ENCODE data around the gene FOXJ1.

The FOXJ1 gene

GRCh38 chr17:76139801-76140660 lies 1.0 kb downstream of the FOXJ1 start:
- peaks cover 0 to 29% of the 10 kb centered on the region in 2 donors for H3K4me1 ChIP-seq (ENCODE audit: control insufficient read depth in 1 of 2, insufficient read depth in 2 of 2, low read length in 2 of 2)
- peaks cover 36% of the 10 kb centered on the region for H3K27me3 ChIP-seq (ENCODE audit: low read depth, low read length)
- H3K36me3 ChIP-seq (ENCODE audit: control insufficient read depth in 1 of 2, insufficient read depth in 2 of 2, low read length in 2 of 2): no peaks in the 10 kb centered on the region
- peak overlapping the region in 1 of 2 donors; percentile 69 for H3K4me3 ChIP-seq (ENCODE audit: low read depth in 1 of 2, low read length in 2 of 2)
- no peak overlapping the region for H3K27ac ChIP-seq (ENCODE audit: low read length)
- H3K9me3 ChIP-seq (ENCODE audit: control insufficient read depth in 1 of 2, low read length in 2 of 2): no peaks in the 10 kb centered on the region

- Histone ChIP-seq H3K36me3 (ENCODE audit: control insufficient read depth in 1 of 2, insufficient read depth in 2 of 2, low read length in 2 of 2) (no peaks in the 10 kb centered on the region), H3K4me1 (ENCODE audit: control insufficient read depth in 1 of 2, insufficient read depth in 2 of 2, low read length in 2 of 2) (peaks cover 0 to 29% of the 10 kb centered on the region in 2 donors), H3K4me3 (ENCODE audit: low read depth in 1 of 2, low read length in 2 of 2) (no peak overlapping the region), H3K27ac (ENCODE audit: low read length) (no peak overlapping the region), H3K9me3 (ENCODE audit: control insufficient read depth in 1 of 2, low read length in 2 of 2) (no peaks in the 10 kb centered on the region), H3K27me3 (ENCODE audit: low read depth, low read length) (peaks cover 37% of the 10 kb centered on the region)
Measured at GRCh38 chr17:76138896-76139752, 1.9 kb downstream of the FOXJ1 start.

- no peak overlapping the region for H3K27ac ChIP-seq (ENCODE audit: low read length)
- H3K9me3 ChIP-seq (ENCODE audit: control insufficient read depth in 1 of 2, low read length in 2 of 2): no peaks in the 10 kb centered on the region
- H3K27me3 ChIP-seq (ENCODE audit: low read depth, low read length): peaks cover 37% of the 10 kb centered on the region
- peaks cover 0 to 29% of the 10 kb centered on the region in 2 donors for H3K4me1 ChIP-seq (ENCODE audit: control insufficient read depth in 1 of 2, insufficient read depth in 2 of 2, low read length in 2 of 2)
- no peak overlapping the region for H3K4me3 ChIP-seq (ENCODE audit: low read depth in 1 of 2, low read length in 2 of 2)
- H3K36me3 ChIP-seq (ENCODE audit: control insufficient read depth in 1 of 2, insufficient read depth in 2 of 2, low read length in 2 of 2): no peaks in the 10 kb centered on the region
Measured at GRCh38 chr17:76138234-76138895, 2.7 kb downstream of the FOXJ1 start.

GRCh38 chr17:76137351-76138233 lies 3.5 kb downstream of the FOXJ1 start:
- Histone ChIP-seq H3K27ac (ENCODE audit: low read length) (no peak overlapping the region), H3K4me3 (ENCODE audit: low read depth in 1 of 2, low read length in 2 of 2) (no peak overlapping the region), H3K4me1 (ENCODE audit: control insufficient read depth in 1 of 2, insufficient read depth in 2 of 2, low read length in 2 of 2) (peaks cover 0 to 29% of the 10 kb centered on the region in 2 donors), H3K27me3 (ENCODE audit: low read depth, low read length) (peaks cover 37% of the 10 kb centered on the region), H3K9me3 (ENCODE audit: control insufficient read depth in 1 of 2, low read length in 2 of 2) (no peaks in the 10 kb centered on the region), H3K36me3 (ENCODE audit: control insufficient read depth in 1 of 2, insufficient read depth in 2 of 2, low read length in 2 of 2) (no peaks in the 10 kb centered on the region)

- H3K36me3 ChIP-seq (ENCODE audit: control insufficient read depth in 1 of 2, insufficient read depth in 2 of 2, low read length in 2 of 2): no peaks in the 10 kb centered on the region
- H3K27ac ChIP-seq (ENCODE audit: low read length): no peak overlapping the region
- H3K4me3 ChIP-seq (ENCODE audit: low read depth in 1 of 2, low read length in 2 of 2): no peak overlapping the region
- no peaks in the 10 kb centered on the region for H3K9me3 ChIP-seq (ENCODE audit: control insufficient read depth in 1 of 2, low read length in 2 of 2)
- peaks cover 37% of the 10 kb centered on the region for H3K27me3 ChIP-seq (ENCODE audit: low read depth, low read length)
- H3K4me1 ChIP-seq (ENCODE audit: control insufficient read depth in 1 of 2, insufficient read depth in 2 of 2, low read length in 2 of 2): peaks cover 0 to 28% of the 10 kb centered on the region in 2 donors
Measured at GRCh38 chr17:76137001-76137350, 4.1 kb downstream of the FOXJ1 start.

GRCh38 chr17:76136276-76137000 lies 4.6 kb downstream of the FOXJ1 start:
- H3K36me3 ChIP-seq (ENCODE audit: control insufficient read depth in 1 of 2, insufficient read depth in 2 of 2, low read length in 2 of 2): no peaks in the 10 kb centered on the region
- H3K4me3 ChIP-seq (ENCODE audit: low read depth in 1 of 2, low read length in 2 of 2): no peak overlapping the region
- H3K27me3 ChIP-seq (ENCODE audit: low read depth, low read length): peaks cover 37% of the 10 kb centered on the region
- H3K9me3 ChIP-seq (ENCODE audit: control insufficient read depth in 1 of 2, low read length in 2 of 2): no peaks in the 10 kb centered on the region
- H3K27ac ChIP-seq (ENCODE audit: low read length): no peak overlapping the region
- H3K4me1 ChIP-seq (ENCODE audit: control insufficient read depth in 1 of 2, insufficient read depth in 2 of 2, low read length in 2 of 2): peaks cover 0 to 23% of the 10 kb centered on the region in 2 donors

GRCh38 chr17:76135810-76136188 lies 5.2 kb downstream of the FOXJ1 start:
- Histone ChIP-seq H3K27me3 (ENCODE audit: low read depth, low read length) (peaks cover 36% of the 10 kb centered on the region), H3K4me3 (ENCODE audit: low read depth in 1 of 2, low read length in 2 of 2) (no peak overlapping the region), H3K4me1 (ENCODE audit: control insufficient read depth in 1 of 2, insufficient read depth in 2 of 2, low read length in 2 of 2) (peaks cover 0 to 18% of the 10 kb centered on the region in 2 donors), H3K9me3 (ENCODE audit: control insufficient read depth in 1 of 2, low read length in 2 of 2) (no peaks in the 10 kb centered on the region), H3K36me3 (ENCODE audit: control insufficient read depth in 1 of 2, insufficient read depth in 2 of 2, low read length in 2 of 2) (no peaks in the 10 kb centered on the region), H3K27ac (ENCODE audit: low read length) (no peak overlapping the region)

- H3K4me3 ChIP-seq (ENCODE audit: low read depth in 1 of 2, low read length in 2 of 2): no peak overlapping the region
- no peaks in the 10 kb centered on the region for H3K36me3 ChIP-seq (ENCODE audit: control insufficient read depth in 1 of 2, insufficient read depth in 2 of 2, low read length in 2 of 2)
- no peaks in the 10 kb centered on the region for H3K9me3 ChIP-seq (ENCODE audit: control insufficient read depth in 1 of 2, low read length in 2 of 2)
- peaks cover 0 to 12% of the 10 kb centered on the region in 2 donors for H3K4me1 ChIP-seq (ENCODE audit: control insufficient read depth in 1 of 2, insufficient read depth in 2 of 2, low read length in 2 of 2)
- peaks cover 30% of the 10 kb centered on the region for H3K27me3 ChIP-seq (ENCODE audit: low read depth, low read length)
- no peak overlapping the region for H3K27ac ChIP-seq (ENCODE audit: low read length)
Measured at GRCh38 chr17:76134911-76135809, 5.9 kb downstream of the FOXJ1 start.

GRCh38 chr17:76132574-76133338 lies 8.3 kb downstream of the FOXJ1 start:
- Histone ChIP-seq H3K27me3 (ENCODE audit: low read depth, low read length) (peaks cover 12% of the 10 kb centered on the region), H3K27ac (ENCODE audit: low read length) (no peak overlapping the region), H3K9me3 (ENCODE audit: control insufficient read depth in 1 of 2, low read length in 2 of 2) (no peaks in the 10 kb centered on the region), H3K4me1 (ENCODE audit: control insufficient read depth in 1 of 2, insufficient read depth in 2 of 2, low read length in 2 of 2) (peaks cover 0 to 2% of the 10 kb centered on the region in 2 donors), H3K4me3 (ENCODE audit: low read depth in 1 of 2, low read length in 2 of 2) (no peak overlapping the region), H3K36me3 (ENCODE audit: control insufficient read depth in 1 of 2, insufficient read depth in 2 of 2, low read length in 2 of 2) (no peaks in the 10 kb centered on the region)

All from muscle layer of duodenum (tissue), 2 donors.